Ascending aorta (tissue), 2 donors: ENCODE data around the gene JADE1. TPM values are rescaled to one million over a fixed set of nuclear protein-coding genes. Genes with fewer than 3 reads are reported as not detected.

ENCODE experiments used
- DNase-seq, 2 donors: peaks; one replicate each; pipeline ENCODE4 v3.0.0-alpha.2; 2019; ENCODE audit warnings: low spot score in 2 of 2
- H3K27ac ChIP-seq, 2 donors: fragments of 200-600 bp; sonication (generic); one replicate each; pipeline ENCODE4 v1.5.1; 2016 to 2017; ENCODE audit warnings: mild to moderate bottlenecking in 1 of 2
- H3K27me3 ChIP-seq: fragments of 200-600 bp; sonication (generic); one replicate; pipeline ENCODE4 v1.5.1; 2017
- H3K36me3 ChIP-seq, 2 donors: fragments of 200-600 bp; sonication (generic); one replicate each; pipeline ENCODE4 v1.5.1; 2016
- H3K4me1 ChIP-seq, 2 donors: fragments of 200-600 bp; sonication (generic); one replicate each; pipeline ENCODE4 v1.5.1; 2016 to 2017; ENCODE audit warnings: mild to moderate bottlenecking in 1 of 2
- H3K4me3 ChIP-seq, 2 donors: fragments of 200-600 bp; sonication (generic); one replicate each; pipeline ENCODE4 v1.5.1; 2016 to 2017; ENCODE audit warnings: mild to moderate bottlenecking in 1 of 2
- H3K9me3 ChIP-seq, 2 donors: fragments of 200-600 bp; sonication (generic); one replicate each; pipeline ENCODE4 v1.5.1; 2016
- intact Hi-C: fragments of 100-400 bp; cut with DNase I; formaldehyde crosslinking; loops from one replicate; pipeline ENCODE4 v1.15.1; 2023
- total RNA-seq: library from RNA; depleted of rRNA; stranded (reverse); fragments of >200 nt; gene quantifications from one replicate; pipeline ENCODE4 v1.1.0, GENCODE V29; 2016
- TF ChIP-seq, protein P1 (sequence below), 3 experiments: fragments of 200-600 bp in 2 of 3; fragments of 450-650 bp in 1 of 3; sonication (generic) in 2 of 3; IDR thresholded peaks; one replicate each; pipeline ENCODE4 v1.5.1; 2016 to 2019; ENCODE audit warnings: antibody characterized with exemption in 3 of 3, mild to moderate bottlenecking in 1 of 3, moderate library complexity in 1 of 3

The JADE1 gene
- total RNA-seq, 1 donor from 2014 or later, result 33.8 TPM

GRCh38 chr4:128837198-128837597, 27.7 kb downstream of the JADE1 start:
- no peak overlapping the region for H3K27ac ChIP-seq
- no peak for DNase-seq
- intact Hi-C loops, result no loop called here
- H3K36me3 ChIP-seq, result peaks cover 12 to 19% of the 10 kb centered on the region in 2 donors
- H3K4me1 ChIP-seq, result peaks cover 10 to 21% of the 10 kb centered on the region in 2 donors
- TF ChIP-seq, protein P1, sequence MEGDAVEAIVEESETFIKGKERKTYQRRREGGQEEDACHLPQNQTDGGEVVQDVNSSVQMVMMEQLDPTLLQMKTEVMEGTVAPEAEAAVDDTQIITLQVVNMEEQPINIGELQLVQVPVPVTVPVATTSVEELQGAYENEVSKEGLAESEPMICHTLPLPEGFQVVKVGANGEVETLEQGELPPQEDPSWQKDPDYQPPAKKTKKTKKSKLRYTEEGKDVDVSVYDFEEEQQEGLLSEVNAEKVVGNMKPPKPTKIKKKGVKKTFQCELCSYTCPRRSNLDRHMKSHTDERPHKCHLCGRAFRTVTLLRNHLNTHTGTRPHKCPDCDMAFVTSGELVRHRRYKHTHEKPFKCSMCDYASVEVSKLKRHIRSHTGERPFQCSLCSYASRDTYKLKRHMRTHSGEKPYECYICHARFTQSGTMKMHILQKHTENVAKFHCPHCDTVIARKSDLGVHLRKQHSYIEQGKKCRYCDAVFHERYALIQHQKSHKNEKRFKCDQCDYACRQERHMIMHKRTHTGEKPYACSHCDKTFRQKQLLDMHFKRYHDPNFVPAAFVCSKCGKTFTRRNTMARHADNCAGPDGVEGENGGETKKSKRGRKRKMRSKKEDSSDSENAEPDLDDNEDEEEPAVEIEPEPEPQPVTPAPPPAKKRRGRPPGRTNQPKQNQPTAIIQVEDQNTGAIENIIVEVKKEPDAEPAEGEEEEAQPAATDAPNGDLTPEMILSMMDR (IDR thresholded peaks at IDR 0.05), result no peak
- H3K27me3 ChIP-seq, result no peaks in the 10 kb centered on the region
- no peaks in the 10 kb centered on the region for H3K9me3 ChIP-seq
- no peak overlapping the region for H3K4me3 ChIP-seq

DNA sequence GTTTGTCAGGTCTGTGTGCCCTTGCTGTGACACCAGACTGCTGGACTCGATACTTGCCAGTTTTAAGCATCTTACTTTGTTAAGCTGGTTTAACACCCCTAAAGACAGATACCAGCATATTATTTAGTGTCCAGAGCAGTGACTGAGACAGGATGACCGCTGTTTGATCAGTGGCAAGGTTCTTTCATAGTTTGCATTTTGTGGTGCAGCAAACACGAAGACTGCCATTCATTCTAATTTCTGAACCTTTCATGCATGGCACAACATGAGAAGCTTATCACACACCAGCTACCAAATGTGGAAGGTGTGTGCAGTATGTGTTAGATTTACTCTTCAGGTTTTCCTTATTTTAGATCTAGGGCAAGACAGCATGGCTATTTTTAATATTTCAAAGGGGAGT, 28.2 kb downstream of the JADE1 start:
- intact Hi-C loops, result no loop called here
- Histone ChIP-seq H3K36me3 (peaks cover 12 to 14% of the 10 kb centered on the region in 2 donors), H3K9me3 (no peaks in the 10 kb centered on the region), H3K4me1 (peaks cover 10 to 21% of the 10 kb centered on the region in 2 donors), H3K27me3 (no peaks in the 10 kb centered on the region), H3K27ac (no peak overlapping the region), H3K4me3 (no peak overlapping the region)
- TF ChIP-seq, protein P1 (IDR thresholded peaks at IDR 0.05), result no peak
- no peak for DNase-seq

DNA sequence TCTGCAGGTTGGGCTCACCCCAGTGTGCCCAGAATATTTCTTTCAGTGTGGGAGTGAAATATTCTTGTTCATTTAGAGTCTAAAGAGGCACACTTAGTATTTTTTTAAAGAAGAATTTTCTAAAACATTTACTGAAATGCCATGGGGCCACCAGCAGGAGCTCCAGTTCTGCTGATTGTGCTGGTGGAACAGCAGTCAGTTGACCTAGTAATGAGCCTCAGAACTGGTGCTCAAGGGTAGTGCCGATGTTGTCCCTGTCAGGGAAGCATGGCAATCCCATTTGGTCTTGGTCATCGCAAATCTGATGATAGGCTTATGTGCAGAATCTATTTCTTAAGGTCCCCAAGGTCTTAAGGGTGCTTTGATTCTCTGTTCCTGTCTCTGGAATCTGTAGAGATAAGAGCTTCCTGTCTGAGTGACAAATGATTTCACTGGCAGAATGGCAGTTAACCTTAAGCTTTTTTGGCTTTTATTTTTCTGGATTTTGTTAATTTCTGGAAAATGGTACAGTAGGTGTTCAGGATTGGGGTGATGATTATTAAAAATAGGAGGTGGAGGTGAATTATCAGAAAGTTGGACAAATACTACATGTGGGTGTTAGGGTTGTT, 31.3 kb downstream of the JADE1 start:
- Histone ChIP-seq H3K4me3 (no peak overlapping the region), H3K9me3 (no peaks in the 10 kb centered on the region), H3K4me1 (peaks cover 1 to 25% of the 10 kb centered on the region in 2 donors), H3K27me3 (no peaks in the 10 kb centered on the region), H3K27ac (no peak overlapping the region), H3K36me3 (peaks cover 14 to 22% of the 10 kb centered on the region in 2 donors)
- TF ChIP-seq, protein P1 (IDR thresholded peaks at IDR 0.05), result no peak
- no peak for DNase-seq
- intact Hi-C loops, result no loop called here

DNA sequence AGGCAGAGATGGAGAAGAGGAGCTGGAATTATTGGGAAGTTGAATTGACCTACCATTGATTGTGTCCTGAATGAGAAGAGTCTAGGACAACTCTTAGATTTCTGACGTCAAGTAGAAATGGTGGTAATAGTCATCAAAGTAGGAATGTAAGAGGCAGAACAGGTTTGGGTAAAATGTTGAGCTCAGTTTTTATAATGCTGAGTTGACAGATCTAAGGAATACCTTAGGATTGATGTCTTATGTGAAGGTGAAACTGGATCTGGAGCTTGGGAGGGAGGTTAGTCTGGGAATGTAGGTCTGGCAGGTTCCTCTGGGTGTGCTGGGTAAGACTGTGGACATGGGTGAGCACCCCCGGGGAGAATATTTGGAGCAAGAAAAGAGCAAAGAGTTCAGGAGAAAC, 31.9 kb downstream of the JADE1 start:
- peaks cover 0 to 21% of the 10 kb centered on the region in 2 donors for H3K4me1 ChIP-seq
- no peaks in the 10 kb centered on the region for H3K9me3 ChIP-seq
- no peaks in the 10 kb centered on the region for H3K27me3 ChIP-seq
- no peak overlapping the region for H3K27ac ChIP-seq
- peaks cover 19 to 27% of the 10 kb centered on the region in 2 donors for H3K36me3 ChIP-seq
- H3K4me3 ChIP-seq, result no peak overlapping the region
- no peak for DNase-seq
- intact Hi-C loops, result no loop called here
- TF ChIP-seq, protein P1 (IDR thresholded peaks at IDR 0.05), result no peak

GRCh38 chr4:128844931-128845330, 35.4 kb downstream of the JADE1 start:
- Histone ChIP-seq H3K36me3 (peaks cover 54 to 62% of the 10 kb centered on the region in 2 donors), H3K4me3 (no peak overlapping the region), H3K27me3 (no peaks in the 10 kb centered on the region), H3K9me3 (no peaks in the 10 kb centered on the region), H3K4me1 (peaks cover 0 to 20% of the 10 kb centered on the region in 2 donors), H3K27ac (peak overlapping the region in 1 of 2 donors; percentile 23)
- no peak for DNase-seq
- TF ChIP-seq, protein P1 (IDR thresholded peaks at IDR 0.05), result no peak
- intact Hi-C loops, result no loop called here
